ENCODE measurements around the gene ABI3BP.

Gene ABI3BP

GRCh38 chr3:100994809-100995208 lies 1.6 kb upstream of the ABI3BP start:
- no peak for TF ChIP-seq CTCF (IDR thresholded peaks at IDR 0.05; ENCODE audit: low read depth, low read length, missing control alignments)
- no peak for DNase-seq
- Histone ChIP-seq H3K36me3 (replicated peaks) (no peaks in the 10 kb centered on the region), H3K4me3 (ENCODE audit: low read depth, low read length) (no peak overlapping the region), H3K27me3 (replicated peaks) (no peaks in the 10 kb centered on the region), H3K27ac (no peak overlapping the region)
- in situ Hi-C loops (cut with HindIII; ENCODE audit: low pct_ligation_motif_present, low sequenced_read_pairs): no loop called here

- no peak for TF ChIP-seq CTCF (IDR thresholded peaks at IDR 0.05; ENCODE audit: low read depth, low read length, missing control alignments)
Measured at GRCh38 chr3:100994187-100994586, 966 bp upstream of the ABI3BP start.

GRCh38 chr3:100992231-100993012 lies 799 bp downstream of the ABI3BP start:
- in situ Hi-C loops (cut with HindIII; ENCODE audit: low pct_ligation_motif_present, low sequenced_read_pairs): no loop called here
- peak overlapping the region; percentile 3 for H3K27ac ChIP-seq

More at GRCh38 chr3:100994187-100994586, 966 bp upstream of the ABI3BP start:
- no peaks in the 10 kb centered on the region for H3K27me3 ChIP-seq (replicated peaks)
- no peaks in the 10 kb centered on the region for H3K36me3 ChIP-seq (replicated peaks)
- in situ Hi-C loops (cut with HindIII; ENCODE audit: low pct_ligation_motif_present, low sequenced_read_pairs): no loop called here
- H3K4me3 ChIP-seq (ENCODE audit: low read depth, low read length): no peak overlapping the region
- no peak overlapping the region for H3K27ac ChIP-seq
- DNase-seq: no peak

GRCh38 chr3:100988080-100988479 lies 5.1 kb downstream of the ABI3BP start:
- Histone ChIP-seq H3K4me3 (ENCODE audit: low read depth, low read length) (no peak overlapping the region), H3K36me3 (replicated peaks) (no peaks in the 10 kb centered on the region), H3K27me3 (replicated peaks) (no peaks in the 10 kb centered on the region), H3K27ac (no peak overlapping the region)
- no peak for DNase-seq
- in situ Hi-C loops (cut with HindIII; ENCODE audit: low pct_ligation_motif_present, low sequenced_read_pairs): no loop called here
- no peak for TF ChIP-seq CTCF (IDR thresholded peaks at IDR 0.05; ENCODE audit: low read depth, low read length, missing control alignments)

More at GRCh38 chr3:100992231-100993012, 799 bp downstream of the ABI3BP start:
- peak overlapping the region; percentile 30 for H3K4me3 ChIP-seq (ENCODE audit: low read depth, low read length)
- H3K36me3 ChIP-seq (replicated peaks): no peaks in the 10 kb centered on the region
- DNase-seq: peak; percentile 48
- H3K27me3 ChIP-seq (replicated peaks): no peaks in the 10 kb centered on the region
- no peak for TF ChIP-seq CTCF (IDR thresholded peaks at IDR 0.05; ENCODE audit: low read depth, low read length, missing control alignments)

GRCh38 chr3:100984308-100984707 lies 8.9 kb downstream of the ABI3BP start:
- in situ Hi-C loops (cut with HindIII; ENCODE audit: low pct_ligation_motif_present, low sequenced_read_pairs): no loop called here
- no peak for DNase-seq

More at GRCh38 chr3:100984308-100984707, 8.9 kb downstream of the ABI3BP start:
- H3K27ac ChIP-seq: no peak overlapping the region
- no peaks in the 10 kb centered on the region for H3K36me3 ChIP-seq (replicated peaks)
- H3K27me3 ChIP-seq (replicated peaks): no peaks in the 10 kb centered on the region
- no peak overlapping the region for H3K4me3 ChIP-seq (ENCODE audit: low read depth, low read length)
- TF ChIP-seq CTCF (IDR thresholded peaks at IDR 0.05; ENCODE audit: low read depth, low read length, missing control alignments): no peak
